HG03442 (cell line): ENCODE data around the gene PIM3.

Experiments
- ATAC-seq: cut with Tn5 transposase; IDR thresholded peaks from one replicate; pipeline ENCODE4 v1.9.1; 2021; ENCODE audit warnings: mild to moderate bottlenecking, moderate library complexity; ENCODE audit not compliant: unreplicated experiment

The PIM3 gene

DNA sequence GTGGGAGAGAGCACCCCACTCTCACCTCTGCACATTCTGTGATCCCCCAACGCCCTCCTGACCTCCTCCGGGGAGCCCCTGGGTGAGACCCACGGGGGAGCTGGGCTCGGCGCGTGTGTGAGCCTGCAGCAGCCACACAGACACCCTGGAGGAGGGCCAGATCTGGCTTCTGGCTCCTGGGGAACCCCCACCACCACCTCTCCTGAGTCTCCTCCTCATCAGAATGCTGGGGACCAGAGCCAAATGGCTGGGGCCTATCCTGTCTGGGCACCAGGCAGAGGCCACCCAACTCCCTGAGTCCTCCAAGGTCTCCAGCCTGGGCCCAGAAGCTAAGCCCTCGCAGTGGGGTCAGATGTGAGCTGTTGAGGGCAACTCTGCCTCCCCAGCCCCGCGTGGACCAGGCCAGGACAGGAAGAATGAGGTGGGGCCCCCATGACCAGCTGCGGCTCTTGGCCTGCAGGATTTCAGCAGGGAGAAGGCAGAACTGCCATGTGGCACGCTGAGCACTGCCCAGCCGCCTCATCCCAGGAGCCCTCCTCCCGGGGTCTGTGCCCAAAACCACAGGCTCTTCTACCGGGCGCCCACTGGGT, 5.5 kb upstream of the PIM3 start:
- ATAC-seq: no peak

DNA sequence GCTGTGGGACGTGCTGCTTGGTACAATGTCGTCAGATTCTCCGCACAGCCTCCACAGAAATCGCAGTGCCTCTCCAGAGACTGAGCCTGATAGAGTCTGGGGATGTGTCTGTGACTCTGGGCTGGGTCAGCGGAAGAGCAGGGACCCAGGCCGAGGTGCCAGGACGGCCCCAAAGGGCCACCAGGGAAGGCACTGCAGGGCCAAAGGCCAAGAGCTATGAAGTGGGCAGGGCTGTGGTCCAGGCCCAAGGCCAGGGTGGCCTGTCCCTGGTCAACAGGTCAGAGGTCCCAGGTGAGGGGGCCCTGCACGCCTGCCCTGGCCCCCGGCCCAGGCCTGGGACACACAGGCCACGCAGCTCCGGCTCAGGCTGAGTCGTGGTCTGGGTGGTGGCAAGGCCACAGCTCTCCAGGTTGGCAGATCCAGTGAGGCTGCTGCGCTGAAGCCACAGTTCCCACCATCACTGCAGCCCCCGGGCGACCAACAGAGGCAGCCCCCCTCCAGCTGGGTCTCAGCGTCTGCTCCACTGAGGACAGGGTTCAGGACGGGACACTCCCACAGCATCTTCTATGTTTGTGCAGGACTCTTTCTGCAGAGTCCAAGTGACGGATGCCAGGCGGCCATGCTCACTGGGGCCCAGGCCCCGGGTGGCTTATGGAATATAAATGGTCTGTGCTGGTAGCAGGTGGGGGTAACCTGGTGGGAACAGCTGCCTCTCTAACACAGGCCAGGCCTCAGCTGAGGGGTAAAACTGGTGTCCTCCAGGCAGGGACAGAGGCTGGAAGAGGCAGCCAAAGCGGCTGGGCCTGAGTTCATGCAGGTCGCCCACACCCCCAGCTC, 4.8 kb upstream of the PIM3 start:
- ATAC-seq: no peak

DNA sequence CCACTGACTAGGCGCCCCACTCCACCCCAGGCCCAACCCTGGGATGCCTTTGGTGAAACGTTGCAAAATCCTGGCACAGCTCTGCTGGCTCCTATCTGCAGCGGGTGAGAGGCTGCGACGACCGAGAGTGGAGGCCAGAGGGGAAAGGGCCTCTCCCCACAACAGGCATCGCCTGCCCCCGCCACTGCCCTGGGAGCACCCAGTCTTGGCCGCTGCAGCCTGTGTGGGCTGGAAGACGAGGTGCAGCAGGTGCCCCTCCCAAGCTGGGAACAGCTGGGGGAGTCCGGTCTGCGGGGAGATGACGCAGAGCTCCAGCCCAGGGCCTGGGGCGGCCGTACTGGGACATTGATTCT, 4.2 kb upstream of the PIM3 start:
- no peak for ATAC-seq

DNA sequence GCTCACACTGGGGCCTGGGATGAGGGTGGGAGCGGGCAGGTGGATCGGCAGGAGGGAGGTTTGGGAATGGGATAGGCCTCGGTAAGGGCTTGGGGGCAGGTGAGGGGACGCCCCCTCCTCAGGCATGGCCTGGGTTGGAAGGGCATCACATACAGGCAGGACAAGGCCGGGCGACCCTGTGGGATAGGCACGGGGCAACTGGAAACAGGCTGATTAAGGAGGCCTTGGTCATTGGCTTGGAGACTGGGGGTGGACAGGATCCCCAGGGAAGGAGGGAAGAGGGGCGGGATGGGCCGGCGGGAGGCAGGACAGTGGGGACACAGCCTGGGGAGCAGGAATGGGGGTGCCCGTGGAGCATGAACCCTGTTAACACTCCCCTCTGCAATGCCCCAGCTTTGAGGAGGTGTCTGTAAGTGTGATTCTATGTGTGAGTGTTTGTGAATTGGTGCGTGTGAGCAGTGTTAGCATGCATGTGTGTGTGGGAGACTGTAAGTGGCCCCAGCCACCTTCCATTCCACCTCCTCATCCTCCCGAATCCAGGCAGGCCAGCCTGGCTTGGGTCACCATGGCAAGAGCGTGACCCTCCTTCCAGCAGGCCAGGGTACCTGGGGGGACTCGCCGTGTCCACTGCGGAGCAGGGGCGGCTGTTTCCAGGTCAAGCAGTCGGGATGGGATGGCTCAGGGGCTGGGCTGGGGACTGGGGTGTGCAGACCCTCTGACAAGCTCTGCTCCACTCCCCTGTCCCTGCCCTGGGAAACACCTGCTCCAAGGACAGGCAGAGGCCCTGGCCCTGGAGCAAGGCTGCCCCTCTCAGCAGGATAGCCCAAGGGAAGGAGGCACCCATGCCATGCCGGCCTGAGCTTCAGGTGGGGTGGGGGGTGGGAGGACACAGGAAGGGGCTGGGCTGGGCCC, 3.4 kb upstream of the PIM3 start:
- ATAC-seq: no peak

DNA sequence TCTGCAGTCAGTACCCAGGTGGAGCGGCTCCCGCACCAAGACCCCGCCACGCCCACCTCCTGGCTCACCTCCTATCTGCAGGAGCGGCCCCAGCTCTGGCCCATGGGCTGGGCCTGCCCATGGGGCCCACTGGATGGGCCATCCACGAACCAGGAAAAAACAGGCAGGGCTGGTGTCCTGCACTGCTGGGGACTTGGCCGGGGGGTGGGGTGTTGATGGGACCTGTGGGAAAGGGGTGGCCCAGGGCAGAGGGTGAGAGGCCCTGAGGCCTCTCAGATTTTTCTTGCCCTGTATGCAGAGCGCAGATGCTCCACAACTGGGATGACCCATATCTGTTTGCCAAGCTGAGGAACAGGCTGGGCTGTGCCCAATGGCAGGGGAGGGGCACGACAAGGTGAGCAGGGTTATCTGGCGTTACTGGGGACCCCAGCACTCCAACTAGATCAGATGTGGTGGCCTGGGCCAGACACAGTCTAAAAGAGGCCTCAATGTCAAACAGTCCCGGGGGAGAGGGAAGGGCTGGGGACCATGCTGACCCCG, 2.7 kb upstream of the PIM3 start:
- no peak for ATAC-seq

DNA sequence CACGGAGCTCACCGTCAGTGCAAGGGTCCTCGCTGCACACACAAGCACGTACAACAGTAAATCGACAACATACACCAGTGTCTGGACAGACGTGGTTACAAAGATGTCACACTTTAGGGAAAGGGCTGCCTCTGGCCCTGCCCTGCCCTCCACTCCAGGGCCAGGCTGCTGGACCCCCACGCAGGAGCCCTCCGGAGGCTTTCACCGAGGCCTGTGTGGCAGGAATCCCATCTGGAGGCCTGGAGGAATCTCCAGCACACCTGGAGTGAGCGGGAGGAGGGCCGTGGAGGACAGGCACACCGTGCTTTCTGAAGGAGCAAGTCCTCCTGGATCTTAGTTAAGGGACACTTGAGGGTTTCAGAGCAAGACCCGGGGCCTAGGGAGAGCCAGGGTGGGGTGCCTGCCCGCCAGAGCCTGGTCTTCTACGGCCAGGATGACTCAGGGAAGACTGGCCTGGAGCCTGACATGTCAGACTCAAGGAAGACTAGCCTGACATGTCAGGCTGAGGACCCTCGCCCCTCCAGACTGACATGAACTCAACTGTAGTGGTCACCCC, 2.1 kb upstream of the PIM3 start:
- no peak for ATAC-seq

DNA sequence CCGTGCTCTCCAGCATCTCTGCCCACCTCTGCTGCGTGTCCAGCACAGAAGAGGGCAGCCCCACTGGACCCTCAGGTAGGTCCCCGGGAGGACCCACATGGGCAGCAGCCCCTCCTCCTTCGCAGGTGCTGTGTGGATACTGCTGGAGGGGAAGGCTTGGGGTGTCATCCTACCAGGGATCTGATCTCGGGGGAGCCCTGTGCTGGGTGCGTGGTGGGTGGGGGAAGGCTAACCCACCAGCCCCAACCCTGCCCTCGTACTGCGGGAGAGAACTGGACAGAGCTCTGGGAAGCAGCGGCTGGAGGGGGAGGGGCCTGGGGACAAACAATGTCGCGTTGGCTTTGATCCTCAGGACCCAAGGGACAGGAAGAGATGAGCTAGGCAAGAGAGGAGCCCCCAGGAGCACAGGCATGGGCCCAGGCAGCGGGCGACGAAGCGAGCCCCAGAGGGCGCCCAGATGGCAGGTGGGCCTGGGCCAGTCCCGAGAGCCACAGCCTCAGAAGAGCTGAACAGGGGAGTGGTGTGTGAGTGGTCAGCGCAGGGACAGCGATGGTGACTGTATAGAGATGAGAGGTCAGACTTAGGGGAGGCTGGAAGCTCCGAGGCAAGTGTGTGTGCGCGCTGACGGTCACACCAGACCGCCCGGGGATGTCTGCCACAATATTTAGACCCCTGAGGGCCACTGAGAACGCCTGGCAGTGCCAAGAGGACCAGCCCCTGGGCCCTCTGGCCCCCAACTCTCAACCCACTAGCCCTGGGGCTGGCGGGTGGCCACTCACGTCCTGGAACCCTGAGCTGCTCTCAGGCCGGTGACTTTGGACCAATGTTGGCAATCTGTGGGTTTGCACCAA, 1.4 kb upstream of the PIM3 start:
- no peak for ATAC-seq

DNA sequence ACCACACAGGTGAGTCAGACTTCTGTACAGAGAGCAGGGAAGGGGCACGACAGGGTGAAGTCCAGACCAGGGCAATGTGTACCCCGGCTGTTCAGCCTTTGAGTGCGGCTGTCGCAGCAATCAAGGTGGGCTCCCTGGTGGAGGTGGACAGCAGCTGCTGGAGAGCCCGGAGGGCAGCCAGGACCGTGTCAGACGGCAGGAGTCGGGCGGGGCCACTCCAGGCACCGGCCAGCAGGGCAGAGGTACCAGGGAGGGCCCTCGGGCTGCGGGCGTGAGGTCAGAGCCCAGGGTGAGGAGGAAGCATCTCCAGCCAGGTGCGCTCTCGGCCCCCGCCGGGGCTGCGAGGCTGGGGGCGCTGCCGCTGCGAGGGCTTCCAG, 802 bp upstream of the PIM3 start:
- peak; percentile 6 for ATAC-seq

DNA sequence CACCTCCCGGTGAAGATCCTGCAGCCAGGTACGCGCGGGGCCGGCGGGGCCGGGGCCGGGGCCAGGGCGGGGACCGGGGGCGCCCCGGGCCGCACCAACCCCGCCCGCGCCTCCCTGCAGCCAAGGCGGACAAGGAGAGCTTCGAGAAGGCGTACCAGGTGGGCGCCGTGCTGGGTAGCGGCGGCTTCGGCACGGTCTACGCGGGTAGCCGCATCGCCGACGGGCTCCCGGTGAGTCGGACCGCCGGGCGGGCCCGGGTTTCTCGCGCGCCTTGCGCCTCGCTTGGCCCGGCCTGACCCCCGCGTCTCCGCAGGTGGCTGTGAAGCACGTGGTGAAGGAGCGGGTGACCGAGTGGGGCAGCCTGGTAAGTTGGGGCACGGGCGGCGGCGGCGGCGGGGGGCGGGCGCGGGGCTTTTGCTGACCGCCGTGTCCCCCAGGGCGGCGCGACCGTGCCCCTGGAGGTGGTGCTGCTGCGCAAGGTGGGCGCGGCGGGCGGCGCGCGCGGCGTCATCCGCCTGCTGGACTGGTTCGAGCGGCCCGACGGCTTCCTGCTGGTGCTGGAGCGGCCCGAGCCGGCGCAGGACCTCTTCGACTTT, 531 bp downstream of the PIM3 start:
- peak; percentile 2 for ATAC-seq

DNA sequence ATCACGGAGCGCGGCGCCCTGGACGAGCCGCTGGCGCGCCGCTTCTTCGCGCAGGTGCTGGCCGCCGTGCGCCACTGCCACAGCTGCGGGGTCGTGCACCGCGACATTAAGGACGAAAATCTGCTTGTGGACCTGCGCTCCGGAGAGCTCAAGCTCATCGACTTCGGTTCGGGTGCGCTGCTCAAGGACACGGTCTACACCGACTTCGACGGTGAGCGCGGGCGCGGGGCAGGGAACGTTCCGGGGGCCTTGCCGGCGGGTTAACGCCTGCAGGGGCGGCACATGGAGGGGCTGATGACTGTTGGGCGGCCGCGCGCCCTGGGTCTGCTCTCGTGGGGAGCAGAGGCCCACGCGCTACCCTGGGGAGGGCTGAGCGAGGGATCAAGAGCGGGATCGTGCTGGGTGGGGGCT, 1.0 kb downstream of the PIM3 start:
- no peak for ATAC-seq

DNA sequence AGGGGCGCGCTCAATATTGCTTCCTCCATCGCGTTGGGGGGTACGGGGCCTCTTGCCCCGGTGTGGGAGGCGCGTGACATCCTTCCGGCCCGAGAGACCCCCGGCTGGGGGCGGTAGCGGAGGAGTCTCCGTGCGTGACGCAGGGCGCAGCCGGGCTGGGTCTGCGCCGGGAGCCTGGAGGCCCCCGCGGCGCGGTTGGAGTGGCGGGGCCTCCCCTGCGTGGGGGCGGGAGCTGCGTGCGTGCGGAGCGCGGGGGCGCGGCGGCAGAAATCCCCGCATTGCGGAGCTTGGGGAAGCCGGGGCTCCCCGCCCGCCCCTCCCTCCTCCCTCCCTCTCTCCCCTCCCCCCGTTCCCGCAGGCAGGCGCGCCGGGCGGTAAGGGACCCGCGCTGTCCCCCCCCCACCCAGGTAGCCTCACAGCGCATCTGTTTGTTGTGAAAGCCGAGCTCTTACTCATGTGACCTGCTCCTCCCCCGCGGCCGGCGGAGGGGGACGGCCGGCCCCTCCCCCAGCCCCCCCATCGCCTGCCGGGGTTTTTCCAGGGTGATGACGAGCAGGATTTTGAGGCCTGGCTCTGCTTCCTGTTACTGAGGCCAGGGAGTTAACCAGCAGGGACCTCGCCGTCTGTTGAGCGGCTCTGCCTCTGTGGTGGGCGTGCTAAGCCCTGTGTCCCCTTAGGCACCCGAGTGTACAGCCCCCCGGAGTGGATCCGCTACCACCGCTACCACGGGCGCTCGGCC, 1.6 kb downstream of the PIM3 start:
- no peak for ATAC-seq

DNA sequence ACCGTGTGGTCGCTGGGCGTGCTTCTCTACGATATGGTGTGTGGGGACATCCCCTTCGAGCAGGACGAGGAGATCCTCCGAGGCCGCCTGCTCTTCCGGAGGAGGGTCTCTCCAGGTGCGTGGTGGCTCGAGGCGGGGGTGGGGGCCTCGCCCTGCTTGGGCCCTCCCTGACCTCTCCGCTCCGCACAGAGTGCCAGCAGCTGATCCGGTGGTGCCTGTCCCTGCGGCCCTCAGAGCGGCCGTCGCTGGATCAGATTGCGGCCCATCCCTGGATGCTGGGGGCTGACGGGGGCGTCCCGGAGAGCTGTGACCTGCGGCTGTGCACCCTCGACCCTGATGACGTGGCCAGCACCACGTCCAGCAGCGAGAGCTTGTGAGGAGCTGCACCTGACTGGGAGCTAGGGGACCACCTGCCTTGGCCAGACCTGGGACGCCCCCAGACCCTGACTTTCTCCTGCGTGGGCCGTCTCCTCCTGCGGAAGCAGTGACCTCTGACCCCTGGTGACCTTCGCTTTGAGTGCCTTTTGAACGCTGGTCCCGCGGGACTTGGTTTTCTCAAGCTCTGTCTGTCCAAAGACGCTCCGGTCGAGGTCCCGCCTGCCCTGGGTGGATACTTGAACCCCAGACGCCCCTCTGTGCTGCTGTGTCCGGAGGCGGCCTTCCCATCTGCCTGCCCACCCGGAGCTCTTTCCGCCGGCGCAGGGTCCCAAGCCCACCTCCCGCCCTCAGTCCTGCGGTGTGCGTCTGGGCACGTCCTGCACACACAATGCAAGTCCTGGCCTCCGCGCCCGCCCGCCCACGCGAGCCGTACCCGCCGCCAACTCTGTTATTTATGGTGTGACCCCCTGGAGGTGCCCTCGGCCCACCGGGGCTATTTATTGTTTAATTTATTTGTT, 2.4 kb downstream of the PIM3 start:
- no peak for ATAC-seq

DNA sequence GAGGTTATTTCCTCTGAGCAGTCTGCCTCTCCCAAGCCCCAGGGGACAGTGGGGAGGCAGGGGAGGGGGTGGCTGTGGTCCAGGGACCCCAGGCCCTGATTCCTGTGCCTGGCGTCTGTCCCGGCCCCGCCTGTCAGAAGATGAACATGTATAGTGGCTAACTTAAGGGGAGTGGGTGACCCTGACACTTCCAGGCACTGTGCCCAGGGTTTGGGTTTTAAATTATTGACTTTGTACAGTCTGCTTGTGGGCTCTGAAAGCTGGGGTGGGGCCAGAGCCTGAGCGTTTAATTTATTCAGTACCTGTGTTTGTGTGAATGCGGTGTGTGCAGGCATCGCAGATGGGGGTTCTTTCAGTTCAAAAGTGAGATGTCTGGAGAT, 3.1 kb downstream of the PIM3 start:
- ATAC-seq: no peak

DNA sequence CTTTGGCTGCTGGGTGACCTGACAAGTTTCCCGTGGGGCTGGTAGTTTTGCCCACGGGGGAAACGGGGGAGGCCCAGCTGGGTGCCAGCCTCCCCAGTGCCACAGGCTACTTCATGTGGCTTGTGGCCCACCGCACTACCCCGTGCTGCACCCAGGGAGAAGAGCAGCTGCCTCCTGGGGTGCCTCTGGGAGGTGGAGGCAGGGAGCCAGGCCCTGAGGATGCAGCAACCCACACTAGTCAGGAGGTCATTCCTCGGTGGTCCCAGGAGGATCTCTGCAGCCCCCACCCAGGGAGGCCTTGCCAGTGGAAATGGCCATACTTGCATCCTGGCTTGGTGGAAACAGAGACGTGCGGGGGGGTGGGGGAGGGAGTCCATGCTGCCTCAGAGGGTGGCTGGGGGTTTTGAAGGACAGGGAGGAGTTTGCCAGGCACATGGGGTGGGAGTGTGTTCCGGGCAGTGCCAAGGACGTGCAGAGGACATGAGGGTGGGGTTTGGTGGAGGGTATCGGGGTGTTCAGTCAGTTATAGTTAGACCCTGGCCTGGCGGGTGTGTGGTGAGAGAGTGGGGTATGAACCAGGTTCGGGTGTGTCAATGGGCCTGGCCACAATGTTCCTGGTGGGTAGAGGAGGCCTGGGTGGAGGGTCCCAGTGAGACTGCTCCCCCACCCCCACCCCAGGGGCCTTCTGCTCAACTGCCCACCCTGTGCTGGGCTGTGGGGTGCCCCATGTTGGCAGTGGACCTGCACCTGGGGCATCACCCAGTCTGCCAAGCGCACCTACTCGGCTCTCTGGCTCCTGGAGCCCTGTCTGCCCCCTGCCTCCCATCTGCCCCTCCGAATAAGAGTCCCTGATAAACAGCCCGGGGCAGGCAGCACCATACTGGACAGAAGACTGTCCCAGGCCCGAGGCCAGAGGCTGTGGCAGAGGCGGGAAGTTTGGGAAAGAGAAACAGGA, 3.8 kb downstream of the PIM3 start:
- ATAC-seq: no peak

DNA sequence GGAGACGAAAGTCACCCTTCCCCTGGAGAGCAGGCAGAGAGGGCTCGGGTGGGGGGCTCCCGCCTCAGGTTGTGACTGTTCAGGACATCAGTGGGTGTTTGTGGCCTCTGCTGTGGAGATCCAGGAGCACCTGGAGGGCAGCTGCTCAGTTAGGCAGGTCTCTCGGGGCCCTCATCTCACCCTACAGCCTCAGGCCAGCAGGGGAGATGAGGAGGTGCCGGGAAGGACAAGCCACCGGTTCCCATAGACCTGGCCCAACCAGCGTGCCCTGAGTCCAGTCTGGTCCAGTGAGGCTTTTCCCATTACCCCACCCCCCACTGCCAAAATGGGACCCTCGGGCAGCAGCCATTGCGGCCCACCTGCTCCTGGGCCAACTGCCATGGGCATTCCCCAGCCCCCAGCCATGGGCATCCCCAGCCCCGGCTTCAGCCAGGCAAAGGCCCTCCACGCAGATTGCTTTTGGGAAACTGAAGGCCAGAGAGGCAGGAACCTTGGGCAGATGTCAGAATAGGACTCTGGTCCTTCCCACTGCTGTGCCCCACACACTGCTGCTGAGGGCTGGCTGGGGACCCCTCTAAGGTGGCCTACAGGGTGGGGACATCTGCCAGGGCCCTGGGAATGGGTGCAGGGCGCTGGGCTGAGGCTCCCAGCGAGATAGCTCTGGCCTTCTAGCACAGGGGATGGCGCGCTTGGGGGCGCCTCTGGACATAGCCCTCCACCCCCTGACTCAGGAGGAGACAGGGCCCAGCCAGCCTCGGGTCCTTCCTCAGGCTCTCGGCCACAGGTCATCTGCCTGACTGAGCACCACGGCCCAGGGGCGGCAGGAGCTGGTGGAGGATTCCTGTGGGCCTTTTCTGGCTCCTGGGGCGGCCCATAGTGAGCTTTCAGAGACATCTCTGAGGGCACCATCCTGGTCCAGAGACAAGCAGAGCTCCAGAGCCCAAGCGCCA, 4.8 kb downstream of the PIM3 start:
- ATAC-seq: no peak
